Pancreas (tissue), 10 donors: ENCODE data around the gene BTBD9. TPM values are rescaled to one million over a fixed set of nuclear protein-coding genes. Genes with fewer than 3 reads are reported as not detected.

Experiments
- ATAC-seq, 4 donors: fragments of 200-7000 bp; cut with Tn5 transposase; one replicate each; pipeline versions ENCODE4 v1.8.0 to v1.9.1; 2020; ENCODE audit warnings: mild to moderate bottlenecking in 4 of 4, moderate library complexity in 4 of 4
- DNase-seq, 6 donors: peaks; one replicate each; pipeline ENCODE4 v3.0.0-alpha.2; 2020
- FAIRE-seq: peaks from 2 replicates; lab custom pipeline; 2012; peaks lifted over from hg19 to GRCh38; lab: Jason Lieb, UNC
- H3K27ac ChIP-seq, 4 donors: fragments of 200-600 bp; sonication (generic); 1 replicate in 3 of 4; 2 replicates in 1 of 4; pipeline versions ENCODE4 v1.5.0 to v1.8.0; 2020
- H3K27me3 ChIP-seq, 4 donors: fragments of 200-600 bp; one replicate each; pipeline ENCODE4 v1.8.0; 2021
- H3K36me3 ChIP-seq, 3 donors: fragments of 200-600 bp; sonication (generic) in 1 of 3; one replicate each; pipeline versions ENCODE4 v1.5.0 to v1.8.0; 2020 to 2021
- H3K4me1 ChIP-seq, 3 donors: fragments of 200-600 bp; one replicate each; pipeline ENCODE4 v1.8.0; 2021
- H3K4me3 ChIP-seq, 4 donors: fragments of 200-600 bp; sonication (generic) in 2 of 4; one replicate each; pipeline versions ENCODE4 v1.5.0 to v1.8.0; 2020 to 2021
- H3K9me3 ChIP-seq, 4 donors: fragments of 200-600 bp; one replicate each; pipeline ENCODE4 v1.8.0; 2021
- WGBS, 2 donors: extraction: QIAGEN DNeasy Blood & Tissue Kit; methylation state at CpG; one replicate each; pipeline ENCODE4 v1.1.7; 2013; 5-methylcytosine and 5-hydroxymethylcytosine counted together
- intact Hi-C, 3 donors: fragments of 100-400 bp; cut with DNase I; formaldehyde crosslinking; loops; one replicate each; pipeline versions ENCODE4 v1.11.1 to v1.14.2; 2022
- polyA plus RNA-seq, 2 donors: library from polyadenylated mRNA; stranded (reverse); fragments of 200-250 nt; gene quantifications; one replicate each; pipeline ENCODE4 v1.2.3, GENCODE V29; 2013
- total RNA-seq, 6 donors: library from RNA; stranded (reverse); fragmentation: NEBNext Ultra II Directional in 4 of 6; extraction: Animal tissue kit (Norgen Biotek cat#: 25700) in 4 of 6; gene quantifications; one replicate each; pipeline versions ENCODE4 v1.2.1 to v1.2.4, GENCODE V29; 2021 to 2023
- TF ChIP-seq, protein P1 (sequence below), 4 donors: fragments of 200-600 bp; sonication (generic) in 3 of 4; IDR thresholded peaks; one replicate each; pipeline versions ENCODE4 v1.5.0 to v1.8.0; 2021; ENCODE audit warnings: antibody characterized with exemption in 4 of 4
- donor health status: healthy with polysubstance abuse.
- donor health status: DM: no; HTN: no; CAD: no; lungs with moderate emphysema.
- donor health status: DM: no; HTN: no; CAD: no.
- donor health status: control.
- donor health status: control.
- donor health status: Bipolar disorder and iron deficiency.
- donor health status: DM: yes; HTN: yes; CAD: no.
- donor health status: DM: no; HTN: no; CAD: no.
- donor health status: DM: no; HTN: no; CAD: no.
- donor health status: DM: yes; HTN: yes; CAD: no.

The BTBD9 gene
- total and polyA plus RNA-seq, 8 donors: 2.2 to 11.0 (median 7.1) TPM

DNA sequence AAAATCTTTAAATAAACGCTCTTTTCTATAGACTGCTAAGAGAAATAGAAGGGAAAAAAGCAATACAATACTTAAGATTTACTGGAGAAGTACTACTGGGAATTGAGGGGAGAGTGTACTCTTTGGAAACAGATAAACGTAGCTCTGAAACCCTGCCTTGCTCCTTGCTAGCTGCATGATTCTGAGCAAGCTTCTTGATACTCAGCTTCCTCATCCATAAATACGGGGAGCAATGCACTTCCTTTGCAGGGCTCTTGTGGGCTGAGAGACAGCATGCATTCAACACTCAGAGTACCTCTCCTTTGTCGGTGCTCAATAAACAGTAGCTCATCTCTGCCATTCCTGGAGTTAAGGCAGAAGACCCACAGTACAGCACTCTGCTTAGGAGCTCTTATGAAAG is 159.7 kb downstream of the BTBD9 start:
- Histone ChIP-seq H3K36me3 (no peaks in the 10 kb centered on the region), H3K4me3 (no peak overlapping the region), H3K27ac (no peak overlapping the region), H3K9me3 (no peaks in the 10 kb centered on the region), H3K4me1 (peaks cover 0 to 2% (median 0%) of the 10 kb centered on the region in 3 donors), H3K27me3 (no peaks in the 10 kb centered on the region)
- DNase-seq (no peak), FAIRE-seq (no peak), ATAC-seq (no peak)
- intact Hi-C loops: no loop called here
- 83 to 91% methylated on average over 4 of the region's 4 CpGs for WGBS, 2 donors
- TF ChIP-seq, protein P1, sequence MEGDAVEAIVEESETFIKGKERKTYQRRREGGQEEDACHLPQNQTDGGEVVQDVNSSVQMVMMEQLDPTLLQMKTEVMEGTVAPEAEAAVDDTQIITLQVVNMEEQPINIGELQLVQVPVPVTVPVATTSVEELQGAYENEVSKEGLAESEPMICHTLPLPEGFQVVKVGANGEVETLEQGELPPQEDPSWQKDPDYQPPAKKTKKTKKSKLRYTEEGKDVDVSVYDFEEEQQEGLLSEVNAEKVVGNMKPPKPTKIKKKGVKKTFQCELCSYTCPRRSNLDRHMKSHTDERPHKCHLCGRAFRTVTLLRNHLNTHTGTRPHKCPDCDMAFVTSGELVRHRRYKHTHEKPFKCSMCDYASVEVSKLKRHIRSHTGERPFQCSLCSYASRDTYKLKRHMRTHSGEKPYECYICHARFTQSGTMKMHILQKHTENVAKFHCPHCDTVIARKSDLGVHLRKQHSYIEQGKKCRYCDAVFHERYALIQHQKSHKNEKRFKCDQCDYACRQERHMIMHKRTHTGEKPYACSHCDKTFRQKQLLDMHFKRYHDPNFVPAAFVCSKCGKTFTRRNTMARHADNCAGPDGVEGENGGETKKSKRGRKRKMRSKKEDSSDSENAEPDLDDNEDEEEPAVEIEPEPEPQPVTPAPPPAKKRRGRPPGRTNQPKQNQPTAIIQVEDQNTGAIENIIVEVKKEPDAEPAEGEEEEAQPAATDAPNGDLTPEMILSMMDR (IDR thresholded peaks at IDR 0.05): no peak

DNA sequence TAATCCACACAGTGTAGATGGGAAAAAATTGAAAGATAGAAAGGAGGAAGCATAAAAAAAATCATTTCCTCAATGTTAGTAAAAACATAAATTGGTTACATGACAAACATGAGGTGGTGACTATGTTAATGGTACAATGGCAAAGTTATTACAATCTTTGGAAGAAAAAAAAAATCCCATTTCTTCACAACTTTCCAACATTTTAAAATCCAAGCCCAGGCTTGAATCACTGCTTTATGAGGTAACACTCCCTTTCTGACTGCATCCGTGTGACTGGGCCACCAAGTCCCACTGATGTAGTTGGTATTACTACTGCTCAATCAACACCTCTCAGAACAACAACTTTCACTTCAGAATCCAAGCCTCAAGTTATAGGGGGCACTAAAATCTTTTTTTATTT is 160.4 kb downstream of the BTBD9 start:
- Histone ChIP-seq H3K4me1 (peaks cover 0 to 2% (median 0%) of the 10 kb centered on the region in 3 donors), H3K9me3 (no peaks in the 10 kb centered on the region), H3K27me3 (no peaks in the 10 kb centered on the region), H3K27ac (no peak overlapping the region), H3K4me3 (no peak overlapping the region), H3K36me3 (no peaks in the 10 kb centered on the region)
- FAIRE-seq (no peak), DNase-seq (no peak), ATAC-seq (no peak)
- 97 to 98% methylated on average over 1 of the region's 1 CpG for WGBS, 2 donors
- TF ChIP-seq, protein P1 (IDR thresholded peaks at IDR 0.05): no peak
- intact Hi-C loops: no loop called here

DNA sequence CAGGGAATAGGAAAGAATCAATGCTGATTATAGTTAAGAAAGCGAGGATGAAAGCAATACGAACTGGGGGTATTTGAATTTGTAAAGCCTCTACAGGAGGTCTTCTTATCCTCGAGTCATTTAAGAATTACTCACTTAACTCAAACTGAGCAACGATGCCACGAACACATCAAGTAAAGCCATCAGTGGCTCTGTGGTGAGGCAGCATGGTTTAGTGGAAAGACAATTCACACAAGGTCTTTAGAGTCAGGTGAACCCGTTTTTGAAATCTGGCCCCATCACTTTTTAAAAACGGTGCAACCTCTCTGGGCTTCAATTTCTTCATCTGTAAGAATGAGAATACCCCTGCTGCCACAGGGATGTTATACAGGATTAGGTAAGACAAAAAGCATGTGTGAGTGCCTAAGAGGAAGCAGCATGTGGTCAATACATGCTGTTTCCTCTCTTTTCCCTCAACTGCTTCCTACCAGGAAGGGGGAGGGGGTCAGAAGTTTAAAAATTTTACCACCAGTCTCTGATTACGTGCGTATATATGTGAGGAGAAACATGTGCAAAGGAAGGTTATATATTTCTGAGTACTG is 162.0 kb downstream of the BTBD9 start:
- no peak overlapping the region for H3K4me3 ChIP-seq
- 69 to 71% methylated on average over 9 of the region's 9 CpGs for WGBS, 2 donors
- H3K4me1 ChIP-seq: peaks cover 0 to 2% (median 0%) of the 10 kb centered on the region in 3 donors
- ATAC-seq (no peak), FAIRE-seq (no peak), DNase-seq (no peak)
- H3K36me3 ChIP-seq: no peaks in the 10 kb centered on the region
- H3K27me3 ChIP-seq: no peaks in the 10 kb centered on the region
- H3K9me3 ChIP-seq: no peaks in the 10 kb centered on the region
- TF ChIP-seq, protein P1 (IDR thresholded peaks at IDR 0.05): no peak
- intact Hi-C loops: no loop called here
- H3K27ac ChIP-seq: no peak overlapping the region

DNA sequence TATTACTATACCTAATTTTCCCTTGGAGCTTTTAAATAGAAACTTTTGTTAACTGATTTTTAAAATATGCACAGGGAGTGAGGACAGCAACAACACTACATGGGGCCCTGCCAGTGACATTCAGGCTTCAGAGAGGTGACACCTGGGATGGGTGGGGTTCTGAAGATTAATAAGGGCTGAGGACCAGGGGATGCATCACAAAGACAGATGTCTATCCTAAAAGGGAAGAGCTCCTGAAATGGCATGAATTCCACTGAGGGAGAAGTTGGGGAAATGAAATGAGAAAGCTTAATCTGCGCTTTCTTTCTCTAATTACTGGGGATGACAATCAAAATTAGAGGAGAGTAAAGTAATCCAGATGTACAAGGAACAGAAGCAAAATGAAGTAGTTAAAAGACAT is 162.8 kb downstream of the BTBD9 start:
- H3K9me3 ChIP-seq: no peaks in the 10 kb centered on the region
- FAIRE-seq: no peak
- intact Hi-C loops: no loop called here
- H3K36me3 ChIP-seq: no peaks in the 10 kb centered on the region
- H3K4me3 ChIP-seq: no peak overlapping the region
- no peak for ATAC-seq
- TF ChIP-seq, protein P1 (IDR thresholded peaks at IDR 0.05): no peak
- H3K4me1 ChIP-seq: peaks cover 0 to 2% (median 0%) of the 10 kb centered on the region in 3 donors
- DNase-seq: no peak
- WGBS, 2 donors: 96 to 100% methylated on average over 1 of the region's 1 CpG
- no peaks in the 10 kb centered on the region for H3K27me3 ChIP-seq
- no peak overlapping the region for H3K27ac ChIP-seq

DNA sequence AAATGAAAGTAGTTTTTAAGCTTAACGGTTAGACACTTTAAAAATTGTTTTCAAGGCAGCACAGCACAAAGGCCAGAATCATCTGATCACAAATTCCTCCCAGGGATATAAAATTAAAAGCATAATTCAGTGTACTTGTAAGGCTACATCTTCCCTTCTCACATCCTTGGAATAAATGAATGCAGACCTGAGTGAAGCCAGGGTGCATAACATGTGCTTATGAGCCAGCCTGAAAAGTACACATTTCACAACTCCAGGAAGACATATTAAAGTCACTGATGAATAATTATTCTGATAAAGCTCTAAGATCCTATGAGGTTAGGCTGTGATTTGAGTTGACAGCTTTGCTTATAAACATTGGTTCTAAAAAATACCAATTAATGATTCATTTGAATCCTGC is 163.6 kb downstream of the BTBD9 start:
- H3K36me3 ChIP-seq: no peaks in the 10 kb centered on the region
- peaks cover 0 to 2% (median 0%) of the 10 kb centered on the region in 3 donors for H3K4me1 ChIP-seq
- ATAC-seq (no peak), FAIRE-seq (no peak), DNase-seq (no peak)
- H3K4me3 ChIP-seq: no peak overlapping the region
- WGBS, 2 donors: 97 to 99% methylated on average over 1 of the region's 1 CpG
- intact Hi-C loops: no loop called here
- H3K27ac ChIP-seq: no peak overlapping the region
- no peaks in the 10 kb centered on the region for H3K9me3 ChIP-seq
- TF ChIP-seq, protein P1 (IDR thresholded peaks at IDR 0.05): no peak
- H3K27me3 ChIP-seq: no peaks in the 10 kb centered on the region
